ENCODE measurements around the gene ZNF485.

Gene ZNF485

GRCh38 chr10:43605850-43606322 lies 352 bp upstream of the ZNF485 start:
- DNase-seq (ENCODE audit: low spot score), result no peak
- in situ Hi-C loops (cut with MboI; ENCODE audit: low sequenced_read_pairs, unreplicated experiment), result no loop called here
- no peak for TF ChIP-seq CTCF (IDR thresholded peaks at IDR 0.05; ENCODE audit: borderline replicate concordance, control extremely low read depth, extremely low read depth, insufficient read depth, missing control alignments)

- in situ Hi-C loops (cut with MboI; ENCODE audit: low sequenced_read_pairs, unreplicated experiment), result no loop called here
- no peak for DNase-seq (ENCODE audit: low spot score)
- no peak for TF ChIP-seq CTCF (IDR thresholded peaks at IDR 0.05; ENCODE audit: borderline replicate concordance, control extremely low read depth, extremely low read depth, insufficient read depth, missing control alignments)
Measured at GRCh38 chr10:43607199-43607573, 948 bp downstream of the ZNF485 start.

- in situ Hi-C loops (cut with MboI; ENCODE audit: low sequenced_read_pairs, unreplicated experiment), result no loop called here
- DNase-seq (ENCODE audit: low spot score), result no peak
- TF ChIP-seq CTCF (IDR thresholded peaks at IDR 0.05; ENCODE audit: borderline replicate concordance, control extremely low read depth, extremely low read depth, insufficient read depth, missing control alignments), result no peak
Measured at GRCh38 chr10:43610636-43611035, 4.4 kb downstream of the ZNF485 start.

GRCh38 chr10:43616697-43617370 lies 10.6 kb downstream of the ZNF485 start:
- in situ Hi-C loops (cut with MboI; ENCODE audit: low sequenced_read_pairs, unreplicated experiment), result no loop called here
- no peak for DNase-seq (ENCODE audit: low spot score)
- no peak for TF ChIP-seq CTCF (IDR thresholded peaks at IDR 0.05; ENCODE audit: borderline replicate concordance, control extremely low read depth, extremely low read depth, insufficient read depth, missing control alignments)

GRCh38 chr10:43619368-43619767 lies 13.1 kb downstream of the ZNF485 start:
- in situ Hi-C loops (cut with MboI; ENCODE audit: low sequenced_read_pairs, unreplicated experiment), result no loop called here
- TF ChIP-seq CTCF (IDR thresholded peaks at IDR 0.05; ENCODE audit: borderline replicate concordance, control extremely low read depth, extremely low read depth, insufficient read depth, missing control alignments), result no peak
- DNase-seq (ENCODE audit: low spot score), result no peak

- in situ Hi-C loops (cut with MboI; ENCODE audit: low sequenced_read_pairs, unreplicated experiment), result no loop called here
- no peak for TF ChIP-seq CTCF (IDR thresholded peaks at IDR 0.05; ENCODE audit: borderline replicate concordance, control extremely low read depth, extremely low read depth, insufficient read depth, missing control alignments)
- DNase-seq (ENCODE audit: low spot score), result no peak
Measured at GRCh38 chr10:43622038-43622437, 15.8 kb downstream of the ZNF485 start.

All from GM13976 (cell line).